ENCODE results near the gene RPS15A.
"Not testable (repeated sequence)": the region's sequence is repeated elsewhere in the genome, so short reads cannot be mapped to it uniquely, and the experiment has no call there.

The RPS15A gene

DNA sequence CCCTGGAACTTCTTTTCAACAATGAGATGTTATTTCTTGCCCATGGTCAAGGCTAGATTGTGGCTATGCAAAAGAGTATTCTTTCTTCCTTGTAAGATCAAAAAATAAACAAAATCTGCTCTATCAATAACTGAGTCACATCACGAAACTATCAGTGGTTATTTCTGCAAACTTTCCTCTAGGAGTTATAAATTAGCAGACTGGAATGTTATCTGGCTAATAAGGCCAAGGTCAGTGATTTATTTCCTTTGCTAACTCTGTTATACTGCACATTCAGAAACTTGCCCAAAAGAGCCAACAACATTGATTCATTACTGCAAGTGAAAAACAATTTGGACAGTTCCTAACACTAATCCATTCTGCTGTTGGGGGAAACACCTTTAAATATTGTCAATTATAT, 6.2 kb upstream of the RPS15A start:
- DNase-seq (ENCODE audit: low read depth) = no peak

DNA sequence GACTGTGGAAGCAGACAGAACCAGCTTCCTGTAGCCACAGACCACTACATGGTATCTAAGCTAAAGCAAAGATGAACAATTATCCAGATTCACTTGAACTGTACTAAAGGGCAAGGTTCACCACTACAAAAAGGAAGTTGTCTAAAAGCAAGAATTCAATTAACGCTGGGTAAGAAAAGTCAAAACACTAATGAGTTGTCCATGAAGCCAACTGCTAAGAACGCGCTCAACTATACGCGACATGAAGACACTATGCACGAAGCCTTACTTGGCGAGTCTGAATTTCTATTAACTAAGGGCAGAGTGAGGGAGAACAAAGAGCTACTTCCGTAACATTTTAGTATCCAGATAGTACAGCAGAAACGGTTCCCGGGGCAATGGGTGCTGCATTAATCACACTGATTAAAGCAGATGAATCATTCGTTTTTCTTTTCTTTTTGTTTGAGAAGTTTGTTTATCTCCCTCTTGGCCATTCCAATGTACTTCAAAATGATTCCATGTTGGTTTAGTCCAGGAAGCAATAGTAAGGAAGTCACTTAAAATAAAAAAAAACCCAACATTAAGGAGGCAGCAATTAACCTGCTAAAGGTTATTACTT, 2.8 kb upstream of the RPS15A start:
- DNase-seq (ENCODE audit: low read depth) = peak; percentile 50

DNA sequence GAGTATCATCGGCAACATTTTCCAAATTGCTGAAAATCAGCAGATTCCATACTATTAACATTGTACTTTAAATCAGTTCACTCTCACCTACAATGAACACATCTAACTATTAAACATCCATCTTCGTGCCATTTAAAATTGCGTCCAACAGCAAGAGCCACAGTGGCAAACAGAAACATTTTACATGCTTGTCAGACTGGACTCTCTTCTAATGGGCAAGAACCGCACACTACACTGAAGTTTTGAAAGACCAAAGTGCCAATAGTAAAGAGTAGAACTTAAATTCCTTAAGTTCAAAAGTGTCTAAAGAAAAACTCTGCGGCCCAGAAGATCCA, 652 bp downstream of the RPS15A start:
- no peak for DNase-seq (ENCODE audit: low read depth)

DNA sequence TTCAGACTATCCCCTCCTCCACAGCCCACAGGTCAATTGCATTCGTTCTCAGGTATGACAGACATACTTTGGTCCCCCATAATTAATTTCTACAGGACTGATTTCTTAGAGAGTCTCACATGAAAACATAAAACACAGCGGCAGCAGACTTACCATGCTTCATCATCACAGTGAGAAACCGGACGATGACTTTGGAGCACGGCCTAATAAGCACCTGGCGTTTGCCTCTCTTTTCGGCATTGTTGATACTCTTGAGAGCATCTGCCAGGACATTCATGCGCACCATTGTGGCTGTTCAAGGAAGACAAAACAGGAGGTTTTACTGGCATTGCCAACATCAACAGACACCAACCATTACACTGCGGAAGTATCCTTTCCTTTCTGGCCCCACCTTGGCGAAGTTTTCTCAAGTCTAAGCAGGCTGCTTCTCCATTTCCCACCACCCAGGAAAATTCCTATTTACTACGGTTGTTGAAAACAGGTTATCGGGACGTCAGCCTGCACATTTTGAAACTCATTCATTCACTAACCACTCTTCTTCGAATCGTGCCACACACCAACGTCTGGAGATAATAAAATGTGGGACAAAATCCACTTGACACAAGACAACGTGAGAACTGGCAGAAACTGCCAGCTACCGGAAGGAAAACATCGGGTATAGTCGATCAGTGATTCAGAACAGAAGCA, 1.2 kb downstream of the RPS15A start:
- DNase-seq (ENCODE audit: low read depth) = no peak

DNA sequence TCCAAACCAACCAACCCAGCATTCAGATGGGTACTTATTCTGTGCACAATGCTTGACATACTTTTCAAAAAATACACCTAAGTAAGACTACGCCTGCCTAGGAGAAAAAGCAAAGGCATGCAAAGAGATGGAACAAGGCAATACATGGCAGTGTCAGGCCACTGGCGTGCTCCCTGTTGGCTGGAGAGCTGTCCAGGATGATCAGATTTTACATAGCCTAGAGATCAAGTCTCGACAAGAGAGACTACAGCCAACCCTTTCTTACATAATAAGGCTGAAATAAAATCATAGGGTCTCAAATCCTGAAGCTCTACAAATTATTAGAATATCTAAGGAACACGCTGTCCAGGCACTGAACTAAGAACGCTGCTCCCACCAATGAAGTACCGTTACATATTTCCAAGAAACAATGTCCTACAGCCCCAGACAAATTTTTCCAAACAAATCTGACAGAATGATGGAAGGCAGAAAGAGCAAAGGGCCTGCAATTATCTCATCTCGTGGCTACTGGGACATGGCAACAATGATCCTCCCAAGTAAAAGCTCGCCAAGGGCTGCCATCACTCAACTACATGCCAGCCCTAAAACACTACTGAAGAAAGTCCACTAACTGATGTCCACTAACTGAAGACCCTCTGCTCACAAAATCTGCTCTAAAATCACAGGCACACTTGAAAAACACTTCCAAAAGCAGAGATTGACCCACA, 5.1 kb downstream of the RPS15A start:
- DNase-seq (ENCODE audit: low read depth) = no peak

DNA sequence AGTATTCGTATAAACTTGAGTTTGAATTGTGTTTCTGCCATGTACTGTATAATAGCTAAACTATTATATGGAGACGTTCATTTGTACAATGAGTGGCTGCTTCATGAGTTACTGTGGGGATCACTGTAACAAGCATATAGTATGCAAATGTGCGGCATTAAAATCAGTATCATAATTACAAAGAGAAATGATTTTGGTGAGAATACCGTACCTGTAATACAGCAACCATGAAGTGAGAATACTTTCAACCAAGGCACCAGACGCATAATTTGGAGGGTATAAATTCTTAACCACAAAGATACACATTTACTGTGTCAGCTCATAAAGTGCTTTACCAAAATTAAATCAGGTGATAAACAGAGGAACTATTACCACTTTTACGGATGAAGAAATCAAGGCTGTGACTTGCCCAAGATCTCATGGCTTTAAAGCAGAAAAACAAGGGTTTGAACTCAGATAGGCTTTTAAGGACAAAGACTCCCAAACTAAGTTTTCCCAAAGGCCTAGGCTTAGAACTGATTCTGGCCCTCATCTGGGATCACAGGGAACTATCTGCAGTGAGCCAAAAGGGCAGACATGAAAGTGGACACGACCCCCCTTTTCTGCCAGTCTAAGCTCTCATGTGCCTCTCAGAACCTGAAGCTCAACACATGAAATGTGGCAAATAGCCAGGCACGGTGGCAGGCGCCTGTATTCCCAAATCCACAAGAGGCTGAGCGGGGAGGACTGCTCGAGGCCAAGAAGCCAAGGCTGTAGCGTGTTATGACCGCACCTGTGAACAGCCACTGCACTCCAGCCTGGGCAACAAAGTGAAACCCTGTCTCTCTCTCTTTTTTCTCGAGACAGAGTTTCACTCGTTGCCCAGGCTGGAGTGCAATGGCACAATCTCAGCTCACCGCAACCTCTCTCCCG, 6.4 kb downstream of the RPS15A start:
- no peak for DNase-seq (ENCODE audit: low read depth)

DNA sequence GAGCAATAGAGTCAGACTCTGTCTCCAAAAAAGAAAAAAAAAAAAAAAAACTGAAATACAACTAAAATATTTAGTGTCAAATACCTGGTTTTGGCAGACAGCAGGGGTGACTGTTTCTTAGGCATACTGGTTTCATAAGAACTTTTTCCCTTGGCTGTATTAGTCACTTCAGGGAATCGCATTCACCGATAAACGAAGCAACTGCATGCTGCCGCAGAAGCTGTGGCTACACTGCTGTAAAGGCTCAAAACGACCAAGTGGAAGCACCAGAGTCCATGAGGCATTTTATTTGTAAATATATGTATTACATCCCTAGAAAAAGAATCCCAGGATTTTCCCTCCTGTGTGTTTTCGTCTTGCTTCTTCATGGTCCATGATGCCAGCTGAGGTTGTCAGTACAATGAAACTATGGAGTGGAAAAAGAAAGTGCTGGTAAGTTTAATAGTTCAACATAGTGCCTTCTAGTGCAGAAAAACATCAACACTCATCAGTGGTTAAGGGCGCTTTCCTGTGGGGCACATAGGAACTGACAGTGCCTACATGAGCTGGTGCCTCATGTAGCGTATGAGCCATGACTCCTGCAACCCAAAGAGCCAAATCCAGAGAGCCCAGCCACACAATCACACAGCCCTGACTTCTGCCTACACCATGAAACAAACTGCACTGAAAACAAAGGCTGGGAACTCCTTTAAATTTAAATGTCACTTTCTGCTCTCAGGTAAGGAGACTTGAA, 7.3 kb downstream of the RPS15A start:
- no peak for DNase-seq (ENCODE audit: low read depth)

DNA sequence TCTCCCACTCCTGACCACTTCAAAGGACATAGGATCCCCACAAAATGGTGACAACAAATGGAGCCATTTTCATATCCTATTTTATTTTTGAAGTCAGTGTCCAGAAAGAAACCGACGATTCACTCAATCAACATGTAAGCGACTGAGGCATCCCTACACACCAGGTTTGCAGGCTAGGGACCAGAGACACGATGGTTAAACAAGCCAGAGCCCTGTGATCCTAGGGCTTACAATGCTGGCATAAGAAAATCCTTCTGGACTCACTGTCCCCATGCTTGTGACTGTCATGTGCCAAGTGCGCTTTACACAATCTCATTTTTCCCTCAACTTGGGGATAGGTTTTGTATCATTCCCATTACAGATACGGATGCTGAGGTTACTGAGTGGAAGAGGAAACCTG, 8.9 kb downstream of the RPS15A start:
- DNase-seq (ENCODE audit: low read depth) = not testable (repeated sequence)

DNA sequence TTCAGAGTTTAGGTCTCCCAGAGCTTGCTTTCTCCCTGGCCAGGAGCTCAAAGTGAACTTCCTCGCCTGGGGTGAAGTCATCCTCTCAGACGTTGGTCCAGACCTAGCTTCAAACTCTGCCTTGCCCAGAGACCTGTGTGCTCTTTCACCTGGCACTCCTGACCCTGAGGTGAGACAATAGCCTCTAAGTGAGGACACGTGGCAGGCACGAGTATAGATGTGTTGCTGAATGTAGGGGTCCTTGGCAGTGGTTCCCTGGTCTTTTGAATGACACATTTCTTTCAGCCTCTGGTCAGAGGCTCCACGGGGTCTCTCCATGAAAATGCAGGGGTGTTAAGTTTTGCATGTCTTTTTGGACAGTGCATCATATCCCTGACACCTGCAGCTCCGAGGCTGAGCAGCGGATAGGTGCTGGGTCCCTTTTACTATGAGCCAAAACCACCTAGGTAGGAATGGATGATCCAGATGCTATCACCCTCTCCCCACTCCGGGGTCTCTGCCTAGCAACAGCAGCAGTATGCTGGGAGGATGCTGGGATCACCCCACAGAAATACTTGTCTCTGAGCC, 9.6 kb downstream of the RPS15A start:
- DNase-seq (ENCODE audit: low read depth) = not testable (repeated sequence)

DNA sequence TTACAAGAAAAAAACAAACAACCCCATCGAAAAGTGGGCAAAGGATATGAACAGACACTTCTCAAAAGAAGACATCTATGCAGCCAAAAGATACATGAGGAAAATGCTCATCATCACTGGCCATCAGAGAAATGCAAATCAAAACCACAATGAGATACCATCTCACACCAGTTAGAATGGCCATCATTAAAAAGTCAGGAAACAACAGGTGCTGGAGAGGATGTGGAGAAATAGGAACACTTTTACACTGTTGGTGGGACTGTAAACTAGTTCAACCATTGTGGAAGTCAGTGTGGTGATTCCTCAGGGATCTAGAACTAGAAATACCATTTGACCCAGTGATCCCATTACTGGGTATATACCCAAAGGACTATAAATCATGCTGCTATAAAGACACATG, 12.5 kb downstream of the RPS15A start:
- DNase-seq (ENCODE audit: low read depth) = not testable (repeated sequence)

DNA sequence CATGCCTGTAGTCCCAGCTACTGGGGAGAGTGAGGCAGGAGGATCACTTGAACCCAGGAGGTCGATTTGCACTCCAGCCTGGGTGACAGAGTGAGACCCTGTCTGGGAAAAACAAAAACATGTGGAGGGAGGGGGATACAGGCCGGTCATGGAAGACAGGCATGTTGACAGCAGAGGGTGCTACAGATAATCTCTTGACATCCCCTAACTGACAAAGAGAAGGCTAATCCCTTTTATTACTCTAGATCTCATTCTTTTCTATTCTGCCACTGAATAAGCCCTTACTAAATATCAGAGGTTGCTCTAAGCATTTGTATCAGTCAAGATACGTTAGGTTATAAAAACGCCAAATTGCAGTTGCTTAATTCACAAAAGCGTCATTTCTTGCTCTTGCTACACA, 13.8 kb downstream of the RPS15A start:
- DNase-seq (ENCODE audit: low read depth) = not testable (repeated sequence)

DNA sequence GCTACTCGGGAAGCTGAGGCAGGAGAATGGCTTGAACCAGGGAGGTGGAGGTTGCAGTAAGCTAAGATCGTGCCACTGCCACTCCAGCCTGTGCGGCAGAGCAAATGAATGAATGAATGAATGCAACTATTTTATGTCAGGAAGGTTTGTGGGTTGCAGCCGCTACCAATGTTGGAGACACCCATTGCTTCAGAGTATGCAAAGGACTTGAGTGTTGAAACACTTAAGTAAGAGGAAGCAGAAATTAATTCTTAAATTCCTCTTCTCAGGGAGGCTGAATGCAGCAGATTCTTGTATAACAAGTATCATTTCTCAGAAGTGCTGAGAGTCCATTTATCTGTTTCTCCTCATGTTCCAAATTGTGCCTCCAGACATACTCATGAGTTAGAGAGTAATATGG, 15.5 kb downstream of the RPS15A start:
- not testable (repeated sequence) for DNase-seq (ENCODE audit: low read depth)

DNA sequence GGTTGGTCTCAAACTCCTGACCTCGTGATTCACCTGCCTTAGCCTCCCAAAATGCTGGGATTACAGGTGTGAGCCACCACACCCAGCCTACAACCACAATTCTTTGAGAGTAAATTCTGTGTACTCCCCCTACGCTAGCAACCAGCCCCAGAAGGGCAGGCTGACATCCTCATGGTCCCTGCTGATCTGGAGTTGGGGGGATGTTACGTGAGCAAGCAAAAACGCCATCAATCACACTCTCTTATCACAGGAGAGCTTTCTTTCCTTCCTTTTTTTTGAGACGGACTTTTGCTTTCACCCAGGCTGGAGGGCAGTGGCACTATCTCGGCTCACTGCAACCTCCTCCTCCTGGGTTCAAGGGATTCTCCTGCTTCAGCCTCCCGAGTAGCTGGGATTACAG, 18.0 kb downstream of the RPS15A start:
- not testable (repeated sequence) for DNase-seq (ENCODE audit: low read depth)

DNA sequence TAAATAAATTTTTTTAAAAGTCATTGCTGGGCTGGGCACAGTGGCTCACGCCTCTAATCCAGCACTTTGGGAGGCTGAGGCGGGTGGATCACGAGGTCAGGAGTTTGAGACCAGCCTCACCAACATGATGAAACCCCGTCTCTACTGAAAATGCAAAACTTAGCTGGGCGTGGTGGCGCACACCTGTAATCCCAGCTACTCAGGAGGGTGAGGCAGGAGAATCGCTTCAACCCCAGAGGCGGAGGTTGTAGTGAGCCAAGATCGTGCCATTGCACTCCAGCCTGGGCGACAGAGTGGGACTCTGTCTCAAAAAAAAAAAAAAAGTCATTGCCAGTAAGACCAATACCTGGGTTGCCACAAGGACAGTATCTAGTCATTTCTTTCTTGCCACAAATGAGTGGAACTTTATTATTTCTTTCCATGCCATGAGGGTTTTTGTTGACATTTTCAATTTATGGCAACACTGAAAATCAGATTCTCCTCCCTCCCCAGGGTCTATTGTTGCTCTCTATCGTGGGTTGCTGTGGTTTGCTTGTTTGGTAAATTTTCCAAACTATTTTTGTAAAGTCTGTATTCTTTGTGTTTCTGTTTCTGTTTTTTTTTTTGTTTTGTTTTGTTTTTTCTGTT, 19.7 kb downstream of the RPS15A start:
- DNase-seq (ENCODE audit: low read depth) = not testable (repeated sequence)

DNA sequence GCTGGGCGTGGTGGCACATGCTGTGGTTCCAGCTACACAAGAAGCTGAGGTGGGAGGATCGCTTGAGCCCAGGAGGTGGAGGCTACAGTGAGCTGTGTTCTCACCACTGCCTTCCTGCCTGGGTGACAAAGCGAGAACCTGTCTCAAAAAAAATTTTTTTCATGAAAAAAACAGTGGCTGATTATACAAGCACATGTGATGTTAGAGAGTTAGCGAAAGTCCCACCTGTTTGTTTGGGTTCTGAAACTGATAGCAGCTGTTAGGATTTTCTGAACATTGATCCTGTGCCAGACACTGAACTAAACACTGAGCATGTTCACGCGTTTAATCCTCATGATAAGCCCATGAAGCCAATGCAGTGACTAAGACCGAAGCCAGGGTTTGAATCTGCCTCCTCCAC, 22.9 kb downstream of the RPS15A start:
- DNase-seq (ENCODE audit: low read depth) = not testable (repeated sequence)

DNA sequence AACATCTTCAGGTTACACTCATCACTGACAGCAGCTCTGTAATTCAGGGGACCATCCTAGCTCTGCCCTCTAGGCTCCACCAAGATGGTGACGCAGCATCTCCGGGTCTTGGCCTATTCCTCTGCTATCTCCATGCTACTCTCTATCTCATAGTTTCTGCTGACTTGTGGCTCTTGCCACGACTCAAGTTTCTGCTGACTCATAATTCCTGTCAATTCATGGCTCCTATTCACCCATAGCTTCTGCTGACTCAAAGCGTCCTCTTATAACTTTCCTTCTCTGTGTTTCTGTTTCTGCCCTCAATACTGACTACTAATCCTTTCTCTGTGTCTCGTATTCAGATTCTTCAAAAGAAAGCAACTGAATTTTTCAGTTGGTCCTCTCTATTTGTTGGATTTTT, 27.4 kb downstream of the RPS15A start:
- not testable (repeated sequence) for DNase-seq (ENCODE audit: low read depth)

DNA sequence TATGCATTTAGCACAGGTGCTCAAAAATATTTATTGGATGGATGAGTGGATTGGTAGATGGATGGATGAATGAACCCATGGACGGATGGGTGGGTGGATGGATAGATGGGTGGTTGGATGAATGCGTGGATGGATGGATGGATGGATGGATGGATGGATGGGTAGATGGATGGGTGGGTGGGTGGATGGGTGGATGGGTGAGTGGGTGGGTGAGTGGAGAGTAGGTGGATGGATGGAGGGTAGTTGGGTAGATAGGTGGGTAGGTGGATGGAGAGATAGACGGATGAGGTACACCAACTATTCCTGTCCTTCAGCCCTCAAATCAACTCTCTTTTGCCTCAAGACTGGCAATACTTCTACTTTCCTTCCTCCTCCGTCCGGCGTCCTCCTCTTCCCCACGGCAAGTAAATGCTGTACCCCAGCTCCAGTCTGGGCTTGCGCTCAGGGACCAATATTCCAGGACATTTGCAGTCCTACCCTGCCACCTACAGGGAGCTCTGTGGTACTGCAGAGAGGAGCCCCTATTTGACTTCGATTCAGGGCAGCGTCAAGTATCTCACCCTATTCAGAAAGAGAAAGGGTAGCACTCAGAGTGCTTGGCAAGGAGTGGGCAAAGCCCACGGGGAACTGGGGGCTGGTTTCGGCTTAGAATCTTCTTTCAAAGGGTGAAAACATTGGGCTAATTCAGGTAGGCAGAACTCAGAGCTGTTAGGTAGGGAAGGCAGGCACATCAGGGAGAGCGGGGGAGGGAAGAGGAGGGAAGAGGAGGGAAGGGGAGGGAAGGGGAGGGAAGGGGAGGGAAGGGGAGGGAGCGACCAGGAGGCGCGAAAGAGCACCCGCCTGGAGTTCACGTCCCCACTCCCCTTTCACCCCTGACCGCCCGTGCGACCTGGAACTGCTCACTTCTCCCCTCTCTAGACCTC, 30.3 kb downstream of the RPS15A start:
- not testable (repeated sequence) for DNase-seq (ENCODE audit: low read depth)

DNA sequence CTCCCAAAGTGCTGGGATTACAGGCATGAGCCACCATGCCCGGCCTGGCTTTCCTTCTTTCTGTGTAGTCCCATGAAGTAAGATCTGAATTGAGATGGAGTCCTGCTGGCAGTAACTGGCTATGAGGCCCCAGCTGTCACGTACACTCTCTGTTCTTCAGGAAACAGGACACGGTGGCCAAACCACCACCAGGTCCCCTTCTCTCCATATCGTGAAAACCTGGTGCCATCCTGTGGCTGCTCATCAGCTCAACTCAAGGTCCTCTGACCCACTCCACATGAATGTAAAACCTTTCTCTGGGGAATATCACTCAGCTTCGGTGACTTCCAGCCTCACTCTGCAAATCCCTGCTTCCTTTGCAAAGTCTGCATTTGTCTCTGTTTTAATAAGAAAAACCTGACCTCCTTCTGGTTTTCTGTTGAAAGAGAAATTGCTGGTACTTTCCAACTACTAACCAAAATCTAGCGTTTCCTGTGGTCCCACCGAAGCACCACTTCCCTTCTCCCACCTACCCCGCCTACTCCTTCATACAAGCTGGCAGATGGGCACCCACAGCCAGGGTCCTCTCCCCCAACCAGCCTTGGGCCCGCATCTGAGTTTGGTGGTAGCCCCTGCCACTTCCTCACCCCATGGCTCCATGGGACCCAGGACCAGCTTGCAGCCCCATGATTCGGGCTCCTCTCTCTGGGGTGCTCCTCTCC, 32.0 kb downstream of the RPS15A start:
- not testable (repeated sequence) for DNase-seq (ENCODE audit: low read depth)

DNA sequence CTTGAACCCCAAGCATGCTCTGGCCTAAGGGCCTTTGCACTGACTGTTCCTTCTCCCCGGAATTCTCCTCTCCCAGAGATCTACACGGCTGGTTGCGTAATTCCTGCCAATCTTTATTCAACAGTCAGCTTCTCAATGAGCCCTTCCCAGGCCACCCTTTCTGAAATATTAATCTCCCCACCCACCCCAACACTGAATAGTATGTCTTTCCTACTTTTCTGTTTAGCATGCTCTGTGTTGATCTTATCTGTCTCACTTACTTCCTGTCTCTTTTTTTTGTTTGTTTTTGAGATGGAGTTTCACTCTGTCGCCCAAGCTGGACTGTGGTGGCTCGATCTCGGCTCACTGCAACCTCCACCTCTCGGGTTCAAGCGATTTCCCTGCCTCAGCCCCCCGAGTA, 33.5 kb downstream of the RPS15A start:
- DNase-seq (ENCODE audit: low read depth) = not testable (repeated sequence)

Data from ELR (cell line).